ENCODE results near the gene EPHA5. TPM values are rescaled to one million over a fixed set of nuclear protein-coding genes. Genes with fewer than 3 reads are reported as not detected.

Gene EPHA5
- total RNA-seq, 1 donor from 2014 or later: 0.94 TPM

- no peaks in the 10 kb centered on the region for H3K36me3 Mint-ChIP-seq
- H3K4me1 Mint-ChIP-seq: peaks cover 25% of the 10 kb centered on the region
- peaks cover 90% of the 10 kb centered on the region for H3K27me3 Mint-ChIP-seq (ENCODE audit: low read depth)
- no peak for DNase-seq (ENCODE audit: low spot score in 2 of 2, unreplicated experiment in 2 of 2)
- H3K4me3 Mint-ChIP-seq: peak overlapping the region; percentile 69
- H3K27ac Mint-ChIP-seq: no peak overlapping the region
- no peak for TF ChIP-seq CTCF (IDR thresholded peaks at IDR 0.05; ENCODE audit: unreplicated experiment)
- no peaks in the 10 kb centered on the region for H3K9me3 Mint-ChIP-seq
These were observed 314 bp downstream of the EPHA5 start for GRCh38 chr4:65670020-65670330.

DNA sequence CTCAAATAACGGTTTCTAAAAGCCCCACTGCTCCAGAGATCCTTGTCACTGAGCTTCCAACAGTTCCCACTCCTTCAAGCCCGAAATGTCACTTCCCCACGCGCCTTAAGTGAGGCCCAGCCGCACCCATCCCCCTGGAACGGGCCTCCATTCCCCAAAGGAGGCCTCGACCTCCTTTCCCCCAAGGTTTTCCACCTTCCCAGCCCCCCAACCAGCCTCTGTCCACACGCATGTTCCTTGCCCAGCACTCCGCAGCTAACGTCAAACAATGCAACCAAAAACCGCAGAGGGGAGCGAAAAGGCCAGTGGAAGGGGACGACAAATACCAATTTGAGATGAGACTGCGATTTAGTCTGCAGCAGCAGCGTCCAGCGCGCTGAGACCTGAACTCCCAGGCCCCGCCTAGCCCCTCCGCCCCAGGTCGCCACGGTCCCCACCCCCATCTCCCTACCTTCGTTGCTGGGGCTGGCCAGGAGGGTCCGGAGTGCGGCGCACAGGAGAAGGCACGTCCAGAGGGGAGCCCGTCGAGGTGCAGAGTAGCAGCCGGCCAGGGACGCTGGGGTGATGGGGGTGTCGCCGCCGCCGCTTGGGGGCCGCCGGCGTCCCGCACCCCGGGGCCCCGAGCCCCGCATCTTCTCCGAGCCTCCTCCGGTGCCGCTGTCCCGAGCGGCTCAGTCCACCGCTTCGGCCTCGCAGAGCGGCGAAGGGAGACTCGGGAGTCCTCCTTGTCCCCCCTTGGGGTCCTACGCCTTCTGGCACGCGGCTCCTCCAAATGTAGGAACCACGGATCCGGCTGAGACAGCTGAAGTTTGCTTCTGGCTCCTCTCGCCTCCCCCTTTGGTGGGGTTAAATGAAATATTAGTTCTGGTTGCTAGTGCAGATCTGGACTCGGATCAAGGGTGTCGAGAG, 924 bp downstream of the EPHA5 start:
- H3K9me3 Mint-ChIP-seq: no peaks in the 10 kb centered on the region
- H3K4me3 Mint-ChIP-seq: peak overlapping the region; percentile 72
- H3K27ac Mint-ChIP-seq: no peak overlapping the region
- H3K36me3 Mint-ChIP-seq: no peaks in the 10 kb centered on the region
- peaks cover 25% of the 10 kb centered on the region for H3K4me1 Mint-ChIP-seq
- no peak for TF ChIP-seq CTCF (IDR thresholded peaks at IDR 0.05; ENCODE audit: unreplicated experiment)
- DNase-seq (ENCODE audit: low spot score in 2 of 2, unreplicated experiment in 2 of 2): peak in 1 of 2 experiments; percentile 39
- peaks cover 87% of the 10 kb centered on the region for H3K27me3 Mint-ChIP-seq (ENCODE audit: low read depth)

DNA sequence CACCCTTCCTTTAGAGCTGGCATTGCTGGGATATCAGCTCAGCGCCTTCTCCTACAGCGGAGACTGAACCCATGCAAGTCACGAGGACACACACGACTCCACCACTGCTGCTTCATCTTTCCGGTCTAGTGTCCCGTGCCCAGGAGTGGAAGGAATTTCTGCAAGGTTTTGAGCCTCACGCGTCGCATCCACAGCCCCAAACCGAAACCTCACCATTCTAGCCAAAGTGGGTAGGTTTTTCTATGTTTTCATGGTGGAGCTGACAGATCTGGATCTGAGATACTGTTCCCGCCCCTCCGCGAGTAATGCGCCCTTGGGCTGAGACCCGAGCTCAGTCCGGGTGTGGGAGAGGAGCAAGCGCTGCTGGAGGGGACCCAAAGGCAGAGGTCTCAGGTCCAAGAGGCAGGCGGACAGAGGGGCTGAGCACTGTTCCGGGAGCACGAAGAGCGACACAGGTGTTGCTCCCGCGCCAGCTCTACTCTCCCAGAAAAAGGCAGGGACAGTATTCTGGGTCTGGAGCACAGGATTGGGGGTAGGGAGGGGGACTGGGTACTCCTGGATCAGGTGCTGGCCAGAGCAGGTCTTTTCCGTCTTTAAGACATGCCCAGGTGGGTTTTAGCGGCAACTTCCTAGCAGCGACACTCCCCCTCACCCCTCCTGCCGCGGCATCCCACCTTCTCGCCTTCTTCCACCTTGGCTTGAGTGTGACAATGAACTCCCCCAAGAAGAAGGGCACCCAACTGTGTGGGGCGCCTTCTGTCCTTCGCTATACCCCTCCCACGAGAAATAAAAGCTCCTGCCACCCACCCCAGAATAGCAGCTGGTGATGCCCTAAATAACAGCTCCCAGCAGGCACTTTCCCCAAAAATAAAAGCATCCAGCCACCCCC, 1.8 kb downstream of the EPHA5 start:
- DNase-seq (ENCODE audit: low spot score in 2 of 2, unreplicated experiment in 2 of 2): peak in 1 of 2 experiments; percentile 38
- H3K27ac Mint-ChIP-seq: no peak overlapping the region
- no peaks in the 10 kb centered on the region for H3K36me3 Mint-ChIP-seq
- peaks cover 84% of the 10 kb centered on the region for H3K27me3 Mint-ChIP-seq (ENCODE audit: low read depth)
- peaks cover 25% of the 10 kb centered on the region for H3K4me1 Mint-ChIP-seq
- no peak for TF ChIP-seq CTCF (IDR thresholded peaks at IDR 0.05; ENCODE audit: unreplicated experiment)
- peak overlapping the region; percentile 72 for H3K4me3 Mint-ChIP-seq
- no peaks in the 10 kb centered on the region for H3K9me3 Mint-ChIP-seq

GRCh38 chr4:65667506-65668041, 2.7 kb downstream of the EPHA5 start:
- Mint-ChIP-seq H3K4me3 (no peak overlapping the region), H3K27me3 (ENCODE audit: low read depth) (peaks cover 82% of the 10 kb centered on the region), H3K36me3 (no peaks in the 10 kb centered on the region), H3K9me3 (no peaks in the 10 kb centered on the region), H3K27ac (no peak overlapping the region), H3K4me1 (peaks cover 25% of the 10 kb centered on the region)
- no peak for TF ChIP-seq CTCF (IDR thresholded peaks at IDR 0.05; ENCODE audit: unreplicated experiment)
- no peak for DNase-seq (ENCODE audit: low spot score in 2 of 2, unreplicated experiment in 2 of 2)

DNA sequence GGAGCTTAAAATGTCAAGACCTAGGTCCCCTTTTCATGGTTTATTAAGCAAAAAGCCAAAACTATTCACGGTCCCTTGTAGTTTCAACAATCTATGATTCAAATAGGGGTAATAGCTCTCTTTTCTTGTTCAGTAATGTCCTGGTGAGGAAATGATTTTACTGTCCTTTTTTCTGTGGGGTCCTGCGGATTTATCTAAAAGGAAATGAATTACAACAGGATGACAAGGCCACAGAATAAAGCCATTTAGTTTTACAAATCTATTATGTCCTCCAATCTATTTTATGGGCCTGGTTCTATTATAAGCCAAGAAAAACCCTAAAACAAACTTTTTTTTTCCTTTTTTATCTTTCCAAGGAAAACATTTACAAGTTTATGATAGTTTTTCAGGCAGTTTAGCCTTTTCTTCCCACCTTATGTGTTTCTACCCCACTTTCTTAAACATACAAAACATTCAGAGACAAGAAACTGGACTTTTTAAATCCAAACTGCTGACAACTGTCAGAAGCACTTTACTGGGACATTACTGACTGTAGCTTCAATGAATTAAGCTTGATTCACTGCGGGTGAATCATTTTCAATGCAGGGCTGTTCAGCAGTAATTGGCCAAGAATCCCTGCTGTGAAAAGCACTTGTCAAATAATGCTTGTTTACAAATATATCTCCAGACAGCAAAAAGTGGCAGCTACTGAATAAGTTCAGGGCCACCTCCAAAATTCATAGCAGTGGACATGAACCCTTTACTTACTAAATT, 4.3 kb downstream of the EPHA5 start:
- no peak for TF ChIP-seq CTCF (IDR thresholded peaks at IDR 0.05; ENCODE audit: unreplicated experiment)
- no peak for DNase-seq (ENCODE audit: low spot score in 2 of 2, unreplicated experiment in 2 of 2)
- Mint-ChIP-seq H3K27ac (no peak overlapping the region), H3K9me3 (no peaks in the 10 kb centered on the region), H3K36me3 (no peaks in the 10 kb centered on the region), H3K4me1 (peaks cover 25% of the 10 kb centered on the region), H3K4me3 (no peak overlapping the region), H3K27me3 (ENCODE audit: low read depth) (peaks cover 81% of the 10 kb centered on the region)
